ENCODE results near the gene CACNA2D3.

The CACNA2D3 gene

DNA sequence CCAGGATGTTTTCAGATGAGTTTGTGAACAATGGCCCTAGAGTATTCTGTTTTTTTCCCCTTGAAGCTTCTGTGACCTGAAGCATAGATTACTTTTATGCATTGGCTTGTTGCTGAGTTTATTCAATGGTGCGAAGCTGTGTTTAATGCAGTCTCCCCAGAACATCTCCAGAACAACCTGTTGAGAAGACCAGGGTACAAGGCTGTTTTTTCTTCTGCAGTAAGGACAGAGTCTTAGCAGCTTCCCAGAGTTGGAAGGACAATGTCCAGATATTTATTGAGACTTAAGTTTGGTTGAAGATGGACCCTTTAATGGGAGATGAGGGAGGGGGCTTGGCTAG is 509.9 kb downstream of the CACNA2D3 start:
- TF ChIP-seq EZH2phosphoT487 (conservative IDR thresholded peaks at IDR 0.05; ENCODE audit: low read length), result no peak
- TF ChIP-seq, protein P1, sequence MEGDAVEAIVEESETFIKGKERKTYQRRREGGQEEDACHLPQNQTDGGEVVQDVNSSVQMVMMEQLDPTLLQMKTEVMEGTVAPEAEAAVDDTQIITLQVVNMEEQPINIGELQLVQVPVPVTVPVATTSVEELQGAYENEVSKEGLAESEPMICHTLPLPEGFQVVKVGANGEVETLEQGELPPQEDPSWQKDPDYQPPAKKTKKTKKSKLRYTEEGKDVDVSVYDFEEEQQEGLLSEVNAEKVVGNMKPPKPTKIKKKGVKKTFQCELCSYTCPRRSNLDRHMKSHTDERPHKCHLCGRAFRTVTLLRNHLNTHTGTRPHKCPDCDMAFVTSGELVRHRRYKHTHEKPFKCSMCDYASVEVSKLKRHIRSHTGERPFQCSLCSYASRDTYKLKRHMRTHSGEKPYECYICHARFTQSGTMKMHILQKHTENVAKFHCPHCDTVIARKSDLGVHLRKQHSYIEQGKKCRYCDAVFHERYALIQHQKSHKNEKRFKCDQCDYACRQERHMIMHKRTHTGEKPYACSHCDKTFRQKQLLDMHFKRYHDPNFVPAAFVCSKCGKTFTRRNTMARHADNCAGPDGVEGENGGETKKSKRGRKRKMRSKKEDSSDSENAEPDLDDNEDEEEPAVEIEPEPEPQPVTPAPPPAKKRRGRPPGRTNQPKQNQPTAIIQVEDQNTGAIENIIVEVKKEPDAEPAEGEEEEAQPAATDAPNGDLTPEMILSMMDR (IDR thresholded peaks at IDR 0.05; ENCODE audit: insufficient read depth, low read length, poor library complexity, severe bottlenecking), result no peak

DNA sequence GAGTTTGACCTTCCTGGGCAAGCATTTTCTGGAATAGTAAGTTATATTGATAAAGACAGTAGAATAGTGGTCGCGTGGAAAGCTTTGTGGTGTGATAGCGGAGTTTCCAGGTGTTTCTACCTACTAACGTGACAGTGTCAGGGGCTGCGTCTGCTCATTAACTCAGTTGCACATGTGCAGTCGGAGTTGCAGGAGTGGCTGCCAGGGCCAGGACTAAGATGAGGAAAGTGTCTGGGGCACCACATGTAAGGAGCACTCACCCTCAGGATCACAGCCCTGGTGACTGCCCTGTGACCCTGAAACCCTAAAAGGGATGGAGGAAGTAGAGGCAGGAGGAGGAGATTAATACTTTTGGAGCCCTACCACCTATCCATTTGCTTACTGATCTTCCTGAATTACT is 510.5 kb downstream of the CACNA2D3 start:
- no peak overlapping the region for H2AFZ ChIP-seq (ENCODE audit: low read depth, low read length, severe bottlenecking)
- no peak overlapping the region for H3K9ac ChIP-seq (ENCODE audit: low read length)
- H3K9me2 ChIP-seq (replicated peaks; ENCODE audit: insufficient read depth, low read length), result no peaks in the 10 kb centered on the region
- TF ChIP-seq, protein P1 (IDR thresholded peaks at IDR 0.05; ENCODE audit: insufficient read depth, low read length, poor library complexity, severe bottlenecking), result no peak
- TF ChIP-seq EZH2phosphoT487 (conservative IDR thresholded peaks at IDR 0.05; ENCODE audit: low read length), result no peak
- no peak overlapping the region for H3K4me3 ChIP-seq (ENCODE audit: insufficient read depth, low read length, poor library complexity, severe bottlenecking)
- H4K20me1 ChIP-seq (ENCODE audit: low read depth, low read length), result no peaks in the 10 kb centered on the region
- no peak overlapping the region for H3K4me2 ChIP-seq (ENCODE audit: low read depth, low read length, poor library complexity, severe bottlenecking)
- H3K27ac ChIP-seq (ENCODE audit: low read depth, low read length), result no peak overlapping the region
- no peaks in the 10 kb centered on the region for H3K9me3 ChIP-seq (ENCODE audit: insufficient read depth, low read length)
- no peaks in the 10 kb centered on the region for H3K79me2 ChIP-seq (ENCODE audit: insufficient read depth, low read length)
- no peaks in the 10 kb centered on the region for H3K36me3 ChIP-seq (ENCODE audit: low read length)
- no peaks in the 10 kb centered on the region for H3K27me3 ChIP-seq (ENCODE audit: low read length)
- H3F3A ChIP-seq (ENCODE audit: insufficient read depth), result no peaks in the 10 kb centered on the region

More for the DNA sequence above, 509.9 kb downstream of the CACNA2D3 start:
- Histone ChIP-seq H3K4me3 (ENCODE audit: insufficient read depth, low read length, poor library complexity, severe bottlenecking) (no peak overlapping the region), H4K20me1 (ENCODE audit: low read depth, low read length) (no peaks in the 10 kb centered on the region), H3K4me2 (ENCODE audit: low read depth, low read length, poor library complexity, severe bottlenecking) (no peak overlapping the region), H3F3A (ENCODE audit: insufficient read depth) (no peaks in the 10 kb centered on the region), H3K79me2 (ENCODE audit: insufficient read depth, low read length) (no peaks in the 10 kb centered on the region), H3K36me3 (ENCODE audit: low read length) (no peaks in the 10 kb centered on the region), H3K9ac (ENCODE audit: low read length) (no peak overlapping the region), H3K9me3 (ENCODE audit: insufficient read depth, low read length) (no peaks in the 10 kb centered on the region), H2AFZ (ENCODE audit: low read depth, low read length, severe bottlenecking) (no peak overlapping the region), H3K27ac (ENCODE audit: low read depth, low read length) (no peak overlapping the region), H3K9me2 (replicated peaks; ENCODE audit: insufficient read depth, low read length) (no peaks in the 10 kb centered on the region), H3K27me3 (ENCODE audit: low read length) (no peaks in the 10 kb centered on the region)

GRCh38 chr3:54633444-54634121 is 511.2 kb downstream of the CACNA2D3 start:
- Histone ChIP-seq H3K4me3 (ENCODE audit: insufficient read depth, low read length, poor library complexity, severe bottlenecking) (no peak overlapping the region), H3K4me2 (ENCODE audit: low read depth, low read length, poor library complexity, severe bottlenecking) (no peak overlapping the region), H3K79me2 (ENCODE audit: insufficient read depth, low read length) (no peaks in the 10 kb centered on the region), H3K27ac (ENCODE audit: low read depth, low read length) (no peak overlapping the region), H2AFZ (ENCODE audit: low read depth, low read length, severe bottlenecking) (no peak overlapping the region), H3K9me3 (ENCODE audit: insufficient read depth, low read length) (no peaks in the 10 kb centered on the region), H3K9ac (ENCODE audit: low read length) (no peak overlapping the region), H3K36me3 (ENCODE audit: low read length) (no peaks in the 10 kb centered on the region), H3K9me2 (replicated peaks; ENCODE audit: insufficient read depth, low read length) (no peaks in the 10 kb centered on the region), H3K27me3 (ENCODE audit: low read length) (no peaks in the 10 kb centered on the region), H4K20me1 (ENCODE audit: low read depth, low read length) (no peaks in the 10 kb centered on the region), H3F3A (ENCODE audit: insufficient read depth) (no peaks in the 10 kb centered on the region)
- TF ChIP-seq EZH2phosphoT487 (conservative IDR thresholded peaks at IDR 0.05; ENCODE audit: low read length), result no peak
- TF ChIP-seq, protein P1 (IDR thresholded peaks at IDR 0.05; ENCODE audit: insufficient read depth, low read length, poor library complexity, severe bottlenecking), result no peak

Measured in SU-DHL-6 (cell line).